Neural cell (in vitro differentiated cells): ENCODE measurements around the gene DGKI. TPM values are rescaled to one million over a fixed set of nuclear protein-coding genes. Genes with fewer than 3 reads are reported as not detected.

ENCODE experiments used
- H2AFZ ChIP-seq: fragments of 200-600, 300-800 bp; sonication (generic), shearing (Covaris generic); 2 replicates; pipeline ENCODE4 v1.6.0; 2014; ENCODE audit warnings: low read depth, mild to moderate bottlenecking, antibody characterized with exemption, low read length, moderate library complexity
- H3F3A ChIP-seq: fragments of 200-600 bp; shearing (Covaris generic); 2 replicates; pipeline ENCODE4 v1.6.1; 2016; ENCODE audit warnings: mild to moderate bottlenecking, moderate library complexity, mixed read lengths, antibody characterized with exemption, low read length; ENCODE audit not compliant: insufficient read depth, poor library complexity, severe bottlenecking
- H3K27ac ChIP-seq: fragments of 200-600, 300-800 bp; sonication (generic), shearing (Covaris generic); 2 replicates; pipeline ENCODE4 v1.5.1; 2014; ENCODE audit warnings: mild to moderate bottlenecking, low read length, moderate library complexity
- H3K27me3 ChIP-seq: fragments of 300-800, 200-600 bp; sonication (generic), shearing (Covaris generic); 2 replicates; pipeline ENCODE4 v1.6.0; 2014; ENCODE audit warnings: mild to moderate bottlenecking, low read depth, low read length, moderate library complexity; ENCODE audit not compliant: insufficient read depth
- H3K36me3 ChIP-seq: fragments of 300-800, 200-600 bp; sonication (generic), shearing (Covaris generic); 2 replicates; pipeline ENCODE4 v1.5.1; 2014; ENCODE audit warnings: mild to moderate bottlenecking, antibody characterized with exemption, low read length, moderate library complexity; ENCODE audit not compliant: insufficient read depth
- H3K4me2 ChIP-seq: fragments of 300-800, 200-600 bp; sonication (generic), shearing (Covaris generic); 2 replicates; pipeline ENCODE4 v1.6.0; 2014; ENCODE audit warnings: mild to moderate bottlenecking, low read length
- H3K4me3 ChIP-seq: fragments of 300-800, 200-600 bp; sonication (generic), shearing (Covaris generic); 2 replicates; pipeline ENCODE4 v1.5.1; 2014; ENCODE audit warnings: mild to moderate bottlenecking, low read length, moderate library complexity
- H3K79me2 ChIP-seq: fragments of 200-600 bp; shearing (Covaris generic); replicated peaks from 2 replicates; pipeline ENCODE4 v1.6.0; 2014; ENCODE audit warnings: mild to moderate bottlenecking, low read length, moderate library complexity; ENCODE audit not compliant: insufficient read depth
- H3K9ac ChIP-seq: fragments of 300-800, 200-600 bp; sonication (generic), shearing (Covaris generic); 2 replicates; pipeline ENCODE4 v1.6.1; 2016; ENCODE audit warnings: mild to moderate bottlenecking, low read length, mixed read lengths
- H3K9me2 ChIP-seq: fragments of 200-600 bp; shearing (Covaris generic); 2 replicates; pipeline ENCODE4 v1.6.1; 2016; ENCODE audit warnings: mild to moderate bottlenecking, low read length, mixed read lengths; ENCODE audit not compliant: insufficient read depth
- H3K9me3 ChIP-seq: fragments of 200-600, 300-800 bp; sonication (generic), shearing (Covaris generic); 2 replicates; pipeline ENCODE4 v1.6.1; 2016; ENCODE audit warnings: mild to moderate bottlenecking, mixed run types, low read length, moderate library complexity, mixed read lengths
- H4K20me1 ChIP-seq: fragments of 200-600 bp; shearing (Covaris generic); 2 replicates; pipeline ENCODE4 v1.6.1; 2016; ENCODE audit warnings: mild to moderate bottlenecking, mixed run types; ENCODE audit not compliant: insufficient read depth
- EP300 ChIP-seq: fragments of 450-650 bp; conservative IDR thresholded peaks from 2 replicates; pipeline ENCODE4 v1.6.1; 2014; ENCODE audit warnings: antibody characterized with exemption, mild to moderate bottlenecking, moderate library complexity; ENCODE audit not compliant: poor library complexity, severe bottlenecking
- EZH2 ChIP-seq: fragments of 200-600, 300-800 bp; shearing (Covaris generic), sonication (generic); IDR thresholded peaks from 2 replicates; pipeline ENCODE4 v1.6.1; 2014; ENCODE audit warnings: antibody characterized with exemption, low read length, borderline replicate concordance, mild to moderate bottlenecking; ENCODE audit not compliant: insufficient read depth, poor library complexity, severe bottlenecking
- MXI1 ChIP-seq: fragments of 450-650 bp; conservative IDR thresholded peaks from 2 replicates; pipeline ENCODE4 v1.6.1; 2014; ENCODE audit warnings: antibody characterized with exemption, mild to moderate bottlenecking; ENCODE audit not compliant: poor library complexity, severe bottlenecking
- POLR2AphosphoS5 ChIP-seq: IDR thresholded peaks from 2 replicates; pipeline ENCODE4 v1.6.1; 2012
- RAD21 ChIP-seq: fragments of 450-650 bp; conservative IDR thresholded peaks from 2 replicates; pipeline ENCODE4 v1.6.1; 2014; ENCODE audit warnings: antibody characterized with exemption, mild to moderate bottlenecking, moderate library complexity
- SMC3 ChIP-seq: fragments of 450-650 bp; conservative IDR thresholded peaks from 2 replicates; pipeline ENCODE4 v1.6.1; 2014; ENCODE audit warnings: antibody characterized with exemption, mild to moderate bottlenecking, moderate library complexity; ENCODE audit not compliant: poor library complexity
- TAF1 ChIP-seq: IDR thresholded peaks from 2 replicates; pipeline ENCODE4 v1.6.1; 2012; ENCODE audit warnings: low read depth
- polyA plus RNA-seq: library from polyadenylated mRNA; depleted of rRNA; stranded (reverse); fragments of >200 nt; gene quantifications from 2 replicates; pipeline ENCODE4 v1.2.3, GENCODE V29; 2014
- TF ChIP-seq, protein P1 (sequence below): fragments of 450-650 bp; IDR thresholded peaks from 2 replicates; pipeline ENCODE4 v1.5.1; 2014; ENCODE audit warnings: antibody characterized with exemption, mild to moderate bottlenecking, moderate library complexity; ENCODE audit not compliant: poor library complexity, severe bottlenecking
- TF ChIP-seq, protein P2 (sequence below): IDR thresholded peaks from 2 replicates; pipeline ENCODE4 v1.6.1; 2012; ENCODE audit warnings: borderline replicate concordance

The DGKI gene
- polyA plus RNA-seq, 1 donor from 2014 or later = 15.8 TPM

DNA sequence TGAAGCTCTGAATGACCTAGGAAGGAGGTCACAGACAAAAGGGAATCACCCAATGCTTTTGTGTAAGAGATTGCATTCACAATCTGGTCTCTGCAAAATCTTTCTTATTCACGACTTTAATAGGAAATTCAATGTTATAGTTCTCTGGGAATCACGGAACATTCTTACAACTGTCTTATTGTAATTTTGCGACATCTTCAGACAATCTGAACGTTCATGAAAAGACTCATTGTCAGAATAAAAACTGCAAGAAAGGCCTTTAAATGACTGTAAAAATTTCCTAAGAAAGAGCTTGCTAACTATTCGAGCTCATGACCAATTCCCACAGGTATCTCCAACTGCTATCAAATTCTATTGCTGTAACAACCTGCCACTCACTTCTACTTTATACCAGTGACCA is 130.7 kb downstream of the DGKI start:
- Histone ChIP-seq H3K4me3 (no peak overlapping the region), H3K36me3 (no peaks in the 10 kb centered on the region), H3K9ac (no peak overlapping the region), H3K27me3 (no peaks in the 10 kb centered on the region), H3K27ac (no peak overlapping the region), H4K20me1 (no peaks in the 10 kb centered on the region), H2AFZ (no peak overlapping the region), H3K79me2 (no peaks in the 10 kb centered on the region), H3F3A (no peaks in the 10 kb centered on the region), H3K9me2 (no peaks in the 10 kb centered on the region), H3K9me3 (no peaks in the 10 kb centered on the region), H3K4me2 (no peak overlapping the region)
- TF ChIP-seq POLR2AphosphoS5 (no peak), EZH2 (no peak), MXI1 (no peak), TAF1 (no peak), SMC3 (no peak), RAD21 (no peak), EP300 (no peak)
- TF ChIP-seq, protein P1, sequence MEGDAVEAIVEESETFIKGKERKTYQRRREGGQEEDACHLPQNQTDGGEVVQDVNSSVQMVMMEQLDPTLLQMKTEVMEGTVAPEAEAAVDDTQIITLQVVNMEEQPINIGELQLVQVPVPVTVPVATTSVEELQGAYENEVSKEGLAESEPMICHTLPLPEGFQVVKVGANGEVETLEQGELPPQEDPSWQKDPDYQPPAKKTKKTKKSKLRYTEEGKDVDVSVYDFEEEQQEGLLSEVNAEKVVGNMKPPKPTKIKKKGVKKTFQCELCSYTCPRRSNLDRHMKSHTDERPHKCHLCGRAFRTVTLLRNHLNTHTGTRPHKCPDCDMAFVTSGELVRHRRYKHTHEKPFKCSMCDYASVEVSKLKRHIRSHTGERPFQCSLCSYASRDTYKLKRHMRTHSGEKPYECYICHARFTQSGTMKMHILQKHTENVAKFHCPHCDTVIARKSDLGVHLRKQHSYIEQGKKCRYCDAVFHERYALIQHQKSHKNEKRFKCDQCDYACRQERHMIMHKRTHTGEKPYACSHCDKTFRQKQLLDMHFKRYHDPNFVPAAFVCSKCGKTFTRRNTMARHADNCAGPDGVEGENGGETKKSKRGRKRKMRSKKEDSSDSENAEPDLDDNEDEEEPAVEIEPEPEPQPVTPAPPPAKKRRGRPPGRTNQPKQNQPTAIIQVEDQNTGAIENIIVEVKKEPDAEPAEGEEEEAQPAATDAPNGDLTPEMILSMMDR = no peak
- TF ChIP-seq, protein P2, sequence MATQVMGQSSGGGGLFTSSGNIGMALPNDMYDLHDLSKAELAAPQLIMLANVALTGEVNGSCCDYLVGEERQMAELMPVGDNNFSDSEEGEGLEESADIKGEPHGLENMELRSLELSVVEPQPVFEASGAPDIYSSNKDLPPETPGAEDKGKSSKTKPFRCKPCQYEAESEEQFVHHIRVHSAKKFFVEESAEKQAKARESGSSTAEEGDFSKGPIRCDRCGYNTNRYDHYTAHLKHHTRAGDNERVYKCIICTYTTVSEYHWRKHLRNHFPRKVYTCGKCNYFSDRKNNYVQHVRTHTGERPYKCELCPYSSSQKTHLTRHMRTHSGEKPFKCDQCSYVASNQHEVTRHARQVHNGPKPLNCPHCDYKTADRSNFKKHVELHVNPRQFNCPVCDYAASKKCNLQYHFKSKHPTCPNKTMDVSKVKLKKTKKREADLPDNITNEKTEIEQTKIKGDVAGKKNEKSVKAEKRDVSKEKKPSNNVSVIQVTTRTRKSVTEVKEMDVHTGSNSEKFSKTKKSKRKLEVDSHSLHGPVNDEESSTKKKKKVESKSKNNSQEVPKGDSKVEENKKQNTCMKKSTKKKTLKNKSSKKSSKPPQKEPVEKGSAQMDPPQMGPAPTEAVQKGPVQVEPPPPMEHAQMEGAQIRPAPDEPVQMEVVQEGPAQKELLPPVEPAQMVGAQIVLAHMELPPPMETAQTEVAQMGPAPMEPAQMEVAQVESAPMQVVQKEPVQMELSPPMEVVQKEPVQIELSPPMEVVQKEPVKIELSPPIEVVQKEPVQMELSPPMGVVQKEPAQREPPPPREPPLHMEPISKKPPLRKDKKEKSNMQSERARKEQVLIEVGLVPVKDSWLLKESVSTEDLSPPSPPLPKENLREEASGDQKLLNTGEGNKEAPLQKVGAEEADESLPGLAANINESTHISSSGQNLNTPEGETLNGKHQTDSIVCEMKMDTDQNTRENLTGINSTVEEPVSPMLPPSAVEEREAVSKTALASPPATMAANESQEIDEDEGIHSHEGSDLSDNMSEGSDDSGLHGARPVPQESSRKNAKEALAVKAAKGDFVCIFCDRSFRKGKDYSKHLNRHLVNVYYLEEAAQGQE = no peak

DNA sequence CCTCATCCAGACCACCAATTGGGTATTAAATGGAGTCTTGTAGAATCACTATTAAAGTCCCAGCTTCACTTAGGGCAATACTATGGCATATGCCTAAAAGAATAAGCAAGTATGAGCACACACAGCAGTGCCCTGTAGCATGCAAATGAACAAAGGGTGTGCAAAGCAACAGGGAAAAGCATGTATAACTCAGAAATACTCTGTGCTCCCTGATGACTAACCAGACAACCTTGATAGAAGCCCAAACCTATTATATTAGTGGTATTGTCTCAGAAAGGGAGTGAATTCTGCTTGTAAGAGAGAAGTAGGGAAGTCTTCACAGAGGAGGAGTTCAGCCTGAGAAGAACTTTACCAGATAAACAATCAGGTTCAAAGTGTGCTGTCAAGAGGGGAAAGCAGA is 131.2 kb downstream of the DGKI start:
- no peaks in the 10 kb centered on the region for H3K9me3 ChIP-seq
- no peak overlapping the region for H2AFZ ChIP-seq
- no peak for TF ChIP-seq TAF1

DNA sequence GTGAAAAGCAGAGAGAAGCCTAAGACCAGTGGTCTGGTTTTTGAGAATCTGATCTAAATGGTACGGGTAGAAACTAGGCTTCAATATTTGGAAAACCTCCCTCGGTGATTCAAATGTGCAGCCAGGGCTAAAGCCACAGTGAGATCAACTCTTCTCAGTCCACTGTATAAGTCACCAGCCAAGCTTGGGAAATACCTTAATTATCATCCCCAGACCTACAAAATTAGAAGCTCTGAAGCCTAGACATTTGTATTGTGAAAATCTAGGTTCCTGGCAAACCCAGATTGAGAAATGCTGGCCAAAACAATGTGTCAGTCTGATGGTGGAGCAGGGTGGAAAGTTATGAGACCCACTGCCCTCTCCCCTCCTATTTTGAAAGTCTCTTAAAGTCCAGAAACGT is 131.7 kb downstream of the DGKI start:
- H3K27me3 ChIP-seq = no peaks in the 10 kb centered on the region
- H3K9me2 ChIP-seq = no peaks in the 10 kb centered on the region
- H3K4me3 ChIP-seq = no peak overlapping the region
- H3K36me3 ChIP-seq = no peaks in the 10 kb centered on the region
- no peaks in the 10 kb centered on the region for H4K20me1 ChIP-seq
- no peaks in the 10 kb centered on the region for H3K79me2 ChIP-seq
- no peaks in the 10 kb centered on the region for H3F3A ChIP-seq
- no peak overlapping the region for H3K9ac ChIP-seq
- no peak overlapping the region for H3K4me2 ChIP-seq
- no peak overlapping the region for H3K27ac ChIP-seq
- H3K9me3 ChIP-seq = no peaks in the 10 kb centered on the region
- H2AFZ ChIP-seq = no peak overlapping the region
- no peak for TF ChIP-seq SMC3
- TF ChIP-seq, protein P2 = no peak
- TF ChIP-seq EZH2 = no peak
- no peak for TF ChIP-seq MXI1
- no peak for TF ChIP-seq TAF1
- no peak for TF ChIP-seq RAD21
- no peak for TF ChIP-seq POLR2AphosphoS5
- TF ChIP-seq, protein P1 = no peak
- TF ChIP-seq EP300 = no peak

More for the DNA sequence above, 131.2 kb downstream of the DGKI start:
- no peak overlapping the region for H3K4me3 ChIP-seq
- H3K9ac ChIP-seq = no peak overlapping the region
- no peak overlapping the region for H3K4me2 ChIP-seq
- H3F3A ChIP-seq = no peaks in the 10 kb centered on the region
- H3K9me2 ChIP-seq = no peaks in the 10 kb centered on the region
- no peaks in the 10 kb centered on the region for H3K36me3 ChIP-seq
- no peaks in the 10 kb centered on the region for H3K27me3 ChIP-seq
- H4K20me1 ChIP-seq = no peaks in the 10 kb centered on the region
- H3K27ac ChIP-seq = no peak overlapping the region
- no peaks in the 10 kb centered on the region for H3K79me2 ChIP-seq
